SKM-1 (cell line): ENCODE measurements around the gene NPAS2.

ENCODE experiments used
- DNase-seq: peaks from one replicate; lab custom pipeline; 2025; ENCODE audit not compliant: unreplicated experiment; lab: John Stamatoyannopoulos, UW

Gene NPAS2

DNA sequence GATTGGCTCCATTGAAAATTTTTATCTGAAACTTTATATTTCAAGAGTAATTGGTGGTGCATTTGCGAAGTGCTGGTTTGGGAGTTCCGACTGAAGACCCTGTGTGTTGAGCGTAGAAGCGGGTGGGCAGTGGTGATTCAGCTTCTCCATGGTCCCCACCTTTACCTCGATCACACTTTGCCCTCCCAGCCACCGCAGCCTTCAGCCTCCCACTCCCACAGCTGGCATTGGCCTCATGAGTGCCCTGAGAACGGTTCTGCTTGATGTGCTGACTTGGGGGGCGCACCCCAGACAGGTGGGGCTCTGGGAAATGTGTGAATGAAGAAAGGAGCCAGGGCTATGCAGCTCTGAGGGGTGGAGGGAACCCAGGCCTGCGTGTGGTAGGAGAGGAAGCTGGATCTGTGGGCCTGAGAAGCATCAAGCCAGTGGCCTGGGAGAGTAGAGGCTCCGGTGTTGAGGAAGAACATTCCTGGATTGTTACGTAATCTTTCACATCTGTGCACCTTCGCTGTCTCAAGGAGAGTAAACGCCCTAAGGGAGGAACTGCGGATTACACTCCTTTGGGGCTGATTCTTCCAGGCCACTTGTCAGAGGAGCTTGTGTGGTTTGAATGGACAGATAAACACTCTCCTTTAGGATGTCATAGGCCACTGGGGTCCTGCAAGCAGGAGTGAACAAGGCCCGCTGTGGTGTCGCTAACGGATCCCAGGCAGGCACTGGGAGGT lies 83.8 kb downstream of the NPAS2 start:
- no peak for DNase-seq

DNA sequence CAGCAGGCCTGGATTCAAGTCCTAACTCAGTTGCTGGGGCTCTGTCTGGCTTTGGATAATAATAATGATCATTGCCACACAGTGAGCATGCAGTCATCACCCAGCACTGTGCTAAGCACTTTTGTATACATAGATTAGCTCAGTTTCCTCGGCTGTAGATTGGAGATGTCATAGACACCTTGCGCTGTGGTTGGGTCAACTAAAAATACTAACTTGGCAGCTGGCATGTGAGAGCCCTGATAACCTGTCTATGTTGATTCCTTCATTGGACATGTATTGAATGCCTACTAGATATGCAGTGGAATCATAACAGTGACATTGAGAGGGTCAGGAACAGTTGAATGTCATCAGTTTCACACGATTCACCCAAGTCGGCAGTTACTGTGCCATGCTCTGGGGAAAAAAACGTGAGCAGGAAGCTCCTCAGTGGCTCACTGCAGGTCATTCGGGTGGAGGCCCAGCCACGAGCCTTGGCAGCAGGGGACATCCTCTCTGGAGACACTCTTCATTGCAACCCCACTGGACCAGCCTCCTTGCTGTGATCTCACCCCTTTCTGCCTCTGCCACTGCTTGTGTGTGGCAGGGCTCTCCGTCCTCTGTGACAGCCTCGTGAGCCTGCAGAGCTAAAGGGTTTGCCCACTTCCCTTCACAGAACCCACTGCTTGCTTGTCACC lies 85.3 kb downstream of the NPAS2 start:
- DNase-seq = no peak

DNA sequence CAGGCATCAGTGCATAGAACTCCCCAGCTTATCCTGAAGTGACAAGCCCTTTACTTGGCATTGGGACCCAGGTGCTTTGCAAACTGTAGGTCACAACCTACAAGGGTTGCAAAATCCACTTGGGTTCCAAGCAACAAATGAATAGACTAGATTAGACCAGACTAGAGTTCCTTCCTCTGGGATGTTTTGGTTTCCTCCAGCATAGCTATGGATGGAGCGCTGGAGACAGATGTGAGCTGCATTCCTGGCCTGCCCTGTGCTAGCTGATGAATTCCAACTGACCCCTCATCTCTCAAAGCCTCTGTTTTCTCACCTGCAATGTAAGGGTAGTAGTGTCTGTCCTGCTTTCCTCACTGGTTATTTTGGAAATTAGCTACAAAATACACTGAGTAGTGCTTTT lies 86.2 kb downstream of the NPAS2 start:
- DNase-seq = no peak

DNA sequence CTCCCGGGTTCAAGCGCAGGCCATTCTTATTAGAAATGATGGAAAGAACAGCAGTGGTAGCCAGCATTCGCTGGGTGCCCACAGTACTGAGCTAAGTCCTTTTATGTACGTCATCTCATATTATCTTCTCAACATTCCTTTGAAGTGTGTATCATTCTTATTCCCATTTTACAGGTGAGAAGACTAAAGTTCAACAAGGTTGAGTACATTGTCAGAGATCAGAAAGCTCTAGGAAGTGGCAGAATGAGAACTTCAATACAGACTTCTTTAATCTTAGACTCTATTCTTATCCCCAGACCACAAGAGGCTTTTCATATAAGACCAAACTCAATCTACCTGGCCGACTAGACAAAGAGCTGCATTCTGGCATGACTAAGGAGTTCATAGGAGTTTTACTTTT lies 86.7 kb downstream of the NPAS2 start:
- no peak for DNase-seq

DNA sequence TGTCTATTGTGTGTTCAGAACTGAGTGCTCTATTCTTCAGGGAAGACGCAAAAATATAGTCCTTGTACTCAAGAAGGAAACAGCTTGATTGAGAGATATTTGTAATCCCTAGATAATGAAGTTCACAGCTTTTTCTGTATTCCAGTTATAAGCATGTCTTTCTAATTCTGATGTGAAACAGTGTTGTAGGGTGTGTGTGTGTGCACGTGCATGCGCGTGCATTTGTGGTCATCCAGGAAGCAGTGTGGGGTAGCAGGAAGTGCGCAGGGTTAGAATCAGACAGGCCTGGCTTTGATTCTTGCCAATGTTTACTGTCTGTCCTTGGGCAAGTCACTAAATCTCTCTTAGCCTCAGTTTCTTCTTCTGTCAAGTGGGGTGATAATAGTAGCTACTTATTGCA lies 87.9 kb downstream of the NPAS2 start:
- no peak for DNase-seq

DNA sequence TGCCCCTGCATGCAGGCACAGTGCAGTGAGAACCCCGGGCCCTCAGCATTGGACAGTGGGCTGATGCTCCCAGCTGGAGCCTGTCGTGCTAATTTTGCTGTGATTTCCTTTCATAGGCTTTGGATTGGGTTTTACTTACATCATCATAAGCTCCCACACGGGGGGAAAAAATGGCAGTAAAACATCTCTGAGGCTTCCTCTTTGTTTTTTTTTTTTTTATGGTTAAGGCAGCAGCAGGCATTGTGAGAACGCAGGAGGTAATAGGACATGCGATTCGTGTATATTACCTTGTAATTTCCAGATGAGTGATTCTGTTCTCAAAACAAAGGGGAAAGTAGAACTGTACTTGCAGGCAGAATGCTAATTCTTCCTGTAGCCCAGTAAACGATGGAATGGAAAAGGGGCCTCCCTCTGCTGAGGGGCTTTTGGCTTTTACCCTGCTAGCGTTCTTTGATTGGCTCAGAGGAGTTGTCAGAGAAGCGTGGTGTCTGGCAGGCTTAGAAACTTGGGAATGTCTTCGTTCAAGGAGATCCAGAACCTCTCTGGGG lies 89.7 kb downstream of the NPAS2 start:
- no peak for DNase-seq

DNA sequence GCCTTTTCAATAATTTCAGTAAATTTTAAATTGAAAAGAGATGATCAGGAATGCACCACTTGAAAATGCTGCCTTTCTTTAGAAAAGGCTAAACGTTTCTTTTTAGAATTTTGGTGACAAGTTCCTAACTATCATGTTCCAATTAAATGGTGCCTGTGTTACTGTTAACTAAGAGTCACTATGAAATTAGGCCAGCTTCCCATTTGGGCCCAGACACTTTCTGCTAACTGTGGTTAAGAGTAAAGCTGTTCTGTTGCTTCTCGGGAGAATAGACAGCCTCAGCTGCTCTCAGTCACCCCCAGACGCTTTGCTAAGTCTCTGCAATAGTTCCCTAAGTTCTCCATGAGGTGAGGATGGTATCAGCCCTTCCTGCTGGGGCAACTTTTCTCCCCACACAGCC lies 90.2 kb downstream of the NPAS2 start:
- DNase-seq = no peak

DNA sequence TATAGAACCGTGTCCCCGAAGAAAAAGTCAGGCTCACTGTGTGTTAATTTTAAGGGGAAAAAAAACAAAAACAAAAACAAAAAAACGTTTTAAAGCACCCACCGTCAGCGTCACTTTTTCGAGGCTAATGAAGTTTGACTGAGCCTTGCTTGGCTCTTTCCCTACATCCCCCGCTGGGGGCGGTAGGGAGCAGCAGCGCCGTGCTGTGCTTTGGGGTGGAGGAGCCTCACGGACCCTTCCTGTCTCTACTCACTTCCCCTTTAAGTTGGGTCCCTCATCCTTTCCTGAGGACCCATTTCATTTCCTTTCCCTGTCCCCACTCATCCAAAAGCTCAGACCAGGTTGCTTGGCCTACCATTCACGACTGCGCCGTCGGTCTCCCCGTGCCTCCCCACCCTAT lies 99.4 kb downstream of the NPAS2 start:
- no peak for DNase-seq

DNA sequence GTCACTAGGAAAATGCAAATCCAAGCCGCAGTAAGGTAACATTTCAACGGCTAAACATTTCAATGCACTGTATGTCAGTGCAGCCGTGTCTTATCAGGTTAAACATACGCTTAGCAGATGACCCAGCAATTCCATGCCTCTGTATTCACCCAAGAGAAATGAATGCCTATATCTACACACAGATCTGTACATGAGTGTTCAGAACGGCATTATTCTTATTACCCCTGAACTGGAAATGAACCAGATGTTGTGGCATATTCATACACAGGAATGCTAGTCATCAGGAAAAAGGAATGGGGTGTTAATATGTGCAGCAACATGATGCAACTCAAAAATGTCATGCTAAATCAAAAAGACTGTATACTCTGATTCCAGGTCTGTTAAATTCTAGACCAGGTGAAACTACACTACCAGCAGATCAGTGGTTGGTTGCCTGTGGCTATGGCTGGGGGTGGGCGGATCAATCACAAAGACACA lies 101.8 kb downstream of the NPAS2 start:
- no peak for DNase-seq

DNA sequence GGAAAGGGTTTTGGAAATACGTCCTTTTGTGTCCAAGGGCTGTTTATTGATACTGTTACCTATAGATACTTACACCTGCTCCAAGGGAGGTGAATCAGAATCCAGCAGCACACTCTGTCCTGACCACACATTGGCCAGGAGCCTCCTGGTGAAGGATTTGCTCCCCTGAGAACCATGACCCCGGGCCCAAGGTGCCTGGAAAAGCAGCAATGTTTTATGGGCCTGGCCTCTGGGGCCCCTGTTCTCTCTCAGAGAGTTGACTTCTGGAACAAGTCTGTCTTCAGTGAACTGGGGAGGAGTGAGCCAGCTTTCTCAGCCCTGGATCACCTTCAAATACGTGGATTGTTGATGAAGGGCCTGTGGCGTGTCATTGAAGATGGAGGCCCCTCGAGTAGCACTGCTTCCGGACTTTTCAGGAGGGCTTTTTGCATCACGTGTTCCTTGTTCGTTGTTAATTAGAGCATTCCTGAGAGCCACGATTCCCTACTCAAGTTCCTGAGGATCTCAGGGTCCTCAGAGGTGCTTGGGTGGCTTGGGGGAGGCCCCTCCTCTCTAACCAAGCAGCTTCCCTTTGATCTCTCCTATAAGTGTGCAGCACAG lies 103.6 kb downstream of the NPAS2 start:
- DNase-seq = no peak

DNA sequence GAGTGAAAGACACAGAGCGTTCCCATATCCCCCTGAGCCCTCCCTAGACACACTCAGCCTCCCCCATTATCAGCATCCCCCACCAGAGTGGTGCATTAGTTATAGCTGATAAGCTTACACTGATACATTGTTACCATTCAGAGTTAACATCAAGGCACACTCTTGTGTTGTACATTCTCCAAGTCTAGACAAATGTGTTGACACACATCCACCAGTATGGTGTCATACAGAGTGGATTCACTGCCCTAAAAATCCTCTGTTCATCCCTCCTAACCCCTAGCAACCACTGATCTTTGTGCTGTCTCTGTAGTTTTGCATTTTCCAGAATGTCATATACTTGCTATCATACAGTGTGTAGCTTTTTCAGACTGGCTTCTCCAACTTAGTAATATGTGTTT lies 104.2 kb downstream of the NPAS2 start:
- no peak for DNase-seq

DNA sequence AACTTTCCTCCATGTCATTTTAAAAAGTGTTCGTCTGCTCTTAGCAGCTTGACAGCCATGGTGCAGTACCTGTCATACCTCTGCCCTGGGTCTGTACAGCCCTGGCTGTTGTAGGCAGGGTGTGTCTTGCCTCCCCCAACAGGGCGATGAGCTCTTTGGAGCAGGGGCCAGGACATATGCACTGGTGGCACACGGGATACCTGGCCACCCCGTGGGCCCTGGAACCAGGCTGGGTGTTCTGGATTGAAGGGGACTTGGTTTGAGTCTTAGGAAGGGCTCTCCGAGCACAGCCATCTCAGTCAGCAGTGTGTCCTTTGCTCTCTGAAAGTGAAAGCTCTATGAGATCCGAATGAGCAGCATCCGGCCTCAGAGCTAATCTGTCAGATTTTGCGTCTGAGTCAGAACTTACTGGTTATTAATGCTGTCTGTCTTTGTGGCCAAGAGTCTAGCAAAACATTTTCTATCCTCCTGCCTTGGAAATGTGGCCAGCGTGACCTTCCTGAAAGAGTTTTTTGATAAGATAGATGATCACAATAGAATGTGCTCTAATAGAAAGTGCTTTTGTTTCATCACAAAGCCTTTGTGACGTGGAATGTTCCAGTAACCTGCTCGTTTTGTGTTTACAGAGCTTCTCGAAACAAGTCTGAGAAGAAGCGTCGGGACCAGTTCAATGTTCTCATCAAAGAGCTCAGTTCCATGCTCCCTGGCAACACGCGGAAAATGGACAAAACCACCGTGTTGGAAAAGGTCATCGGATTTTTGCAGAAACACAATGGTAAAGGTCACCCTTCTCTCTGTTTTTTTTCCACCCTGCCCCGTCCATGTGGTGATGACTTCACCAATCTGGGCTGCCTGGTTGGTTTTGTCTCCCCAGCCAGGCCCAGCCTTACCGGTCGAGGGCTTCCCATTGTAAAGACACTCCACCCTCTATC lies 104.8 kb downstream of the NPAS2 start:
- no peak for DNase-seq

DNA sequence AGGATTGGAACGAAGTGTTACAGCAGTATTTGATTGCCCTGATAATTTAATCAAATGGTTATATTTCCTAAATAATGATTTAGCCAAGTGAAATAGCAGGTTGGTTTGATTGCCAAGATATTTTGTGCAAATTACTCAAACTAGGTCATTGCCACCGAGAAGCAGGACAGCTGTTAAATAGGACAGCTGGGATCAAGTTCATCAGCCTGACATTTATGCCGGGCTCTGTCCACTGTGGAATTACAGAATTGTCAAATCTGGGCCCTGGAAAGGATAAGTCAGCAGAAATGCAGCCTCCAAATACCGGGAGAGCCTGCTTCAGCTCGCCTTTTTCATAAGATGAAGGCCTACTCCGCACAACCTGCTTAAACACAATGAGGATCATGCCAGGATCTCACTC lies 108.3 kb downstream of the NPAS2 start:
- DNase-seq = no peak

DNA sequence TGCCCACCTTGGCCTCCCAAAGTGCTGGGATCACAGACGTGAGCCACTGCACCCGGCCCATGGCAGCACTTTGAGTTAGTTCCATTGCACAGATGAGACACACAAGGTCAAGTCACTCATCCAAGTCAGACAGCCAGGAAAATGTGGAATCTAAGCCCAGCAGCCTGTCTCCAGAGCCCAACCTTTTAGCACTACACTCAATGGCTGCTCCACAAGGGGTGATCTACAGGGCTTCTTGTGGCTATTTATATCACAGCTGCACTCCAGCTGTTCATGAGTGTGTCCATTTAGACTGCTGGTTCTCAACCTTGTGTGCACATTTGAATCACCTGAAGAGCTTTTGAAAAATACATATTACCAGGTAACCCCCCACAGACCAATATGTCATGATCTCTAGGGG lies 109.2 kb downstream of the NPAS2 start:
- DNase-seq = no peak

DNA sequence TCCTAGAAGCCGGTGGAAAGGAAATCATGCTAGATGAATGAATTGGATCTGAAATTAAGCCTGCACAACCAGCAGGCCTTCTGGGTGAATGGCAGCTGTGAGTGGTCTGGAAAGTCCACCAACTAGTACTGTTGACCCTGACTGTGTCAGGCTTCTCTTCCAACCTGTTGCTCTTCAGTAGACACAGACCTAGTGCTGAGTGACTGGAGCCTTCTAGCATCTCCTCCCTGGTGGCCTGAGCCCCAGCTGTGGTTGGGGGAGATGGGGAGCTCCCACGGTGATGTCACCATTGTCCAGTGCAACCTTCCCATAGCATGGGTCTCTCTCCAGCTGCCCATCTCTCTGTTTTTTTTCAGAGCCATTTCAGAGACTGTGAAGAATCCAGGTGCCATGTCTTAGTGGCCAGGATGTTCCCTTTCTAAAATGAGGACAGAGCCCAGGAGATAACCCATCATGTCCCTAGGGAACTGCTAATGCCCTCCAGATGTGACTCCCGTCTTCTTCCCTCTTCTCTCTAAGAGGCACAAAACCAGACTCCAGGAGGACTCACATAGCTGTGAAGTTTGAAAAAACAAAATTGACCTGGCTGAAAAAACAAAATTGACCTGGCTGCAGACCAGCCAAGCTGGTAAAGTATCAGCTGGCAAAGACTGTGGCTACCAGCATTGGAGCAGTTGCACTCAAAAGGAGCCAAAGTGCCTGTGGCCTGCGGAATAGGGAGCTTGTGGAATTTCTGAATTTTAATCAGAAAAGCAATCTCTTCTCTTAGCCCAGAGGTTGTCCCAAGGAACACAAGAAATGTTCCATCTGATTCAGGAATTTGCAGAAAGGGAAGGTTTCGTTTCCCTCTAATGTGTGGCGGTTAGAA lies 114.8 kb downstream of the NPAS2 start:
- no peak for DNase-seq

DNA sequence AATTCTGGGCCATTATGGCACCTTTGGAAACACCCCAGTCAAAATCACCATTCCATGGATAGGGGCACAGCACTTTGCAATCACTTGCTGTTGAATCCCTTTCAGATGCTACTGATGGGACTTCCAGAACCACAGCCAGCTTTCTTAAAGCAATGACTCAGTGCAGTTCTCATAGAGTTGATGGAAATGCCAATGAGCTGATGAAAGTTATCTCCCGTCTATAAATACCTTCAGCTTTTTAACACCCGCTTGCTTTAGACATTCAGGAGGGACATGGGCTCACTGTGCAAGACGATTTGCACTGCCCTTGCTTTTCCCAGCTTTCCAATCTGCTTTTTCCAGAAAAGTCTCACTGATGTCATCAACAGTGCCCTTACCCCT lies 115.4 kb downstream of the NPAS2 start:
- no peak for DNase-seq

DNA sequence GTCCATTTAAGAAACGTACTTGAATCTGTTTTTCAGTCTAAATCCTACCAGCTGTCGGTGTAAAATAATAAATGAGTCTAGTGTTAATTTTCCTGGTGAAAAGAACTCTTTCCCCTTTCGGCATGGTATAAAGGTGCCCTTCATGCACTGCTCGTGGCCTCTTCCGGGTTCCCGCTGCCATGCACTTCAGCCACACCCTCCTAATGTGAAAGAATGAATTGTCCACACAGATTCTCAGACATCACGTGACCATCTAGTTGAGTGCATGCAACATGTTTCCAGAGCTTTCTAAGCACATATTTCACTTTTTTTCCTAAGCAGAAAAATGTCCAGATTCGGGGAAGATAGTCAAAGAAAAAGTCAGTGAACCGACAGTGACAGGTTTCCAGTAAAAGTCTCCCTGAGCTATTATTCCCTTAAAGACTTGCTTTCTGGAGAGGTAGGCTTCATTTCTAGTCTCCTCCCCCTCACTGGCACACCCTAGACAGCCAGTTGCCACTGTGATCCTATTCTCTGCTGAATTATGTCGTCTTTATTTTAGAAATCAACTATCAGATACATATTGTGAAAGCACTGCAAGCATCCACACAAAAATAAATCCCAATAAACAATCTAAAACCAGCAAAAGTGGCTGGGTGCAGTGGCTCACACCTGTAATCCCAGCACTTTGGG lies 116.3 kb downstream of the NPAS2 start:
- DNase-seq = no peak

DNA sequence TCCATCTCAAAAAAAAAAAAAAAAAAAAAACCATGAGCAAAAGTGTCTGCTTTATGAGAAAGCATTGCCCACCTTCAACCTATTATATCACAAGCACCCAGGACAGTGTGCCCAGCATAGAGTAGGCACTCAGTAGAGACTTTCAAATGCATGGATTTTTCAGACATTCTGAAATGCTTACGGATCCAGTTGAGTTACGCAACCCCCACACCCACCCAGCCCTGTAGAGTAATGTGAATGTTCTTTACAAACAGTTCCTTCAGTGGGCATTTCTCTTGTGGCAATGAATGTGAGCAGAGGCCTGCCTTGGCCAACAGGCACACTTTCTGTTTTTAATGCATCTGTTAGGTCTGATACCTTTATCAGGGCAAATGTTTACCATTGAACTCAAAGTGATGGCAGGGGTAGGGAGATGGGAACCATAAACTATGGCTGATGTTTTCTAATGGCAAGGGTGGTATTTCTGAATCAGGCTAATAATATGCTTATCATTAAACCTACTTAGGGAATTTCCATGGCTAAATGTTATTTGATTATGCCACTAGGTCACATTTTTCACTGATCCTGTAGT lies 117.1 kb downstream of the NPAS2 start:
- DNase-seq = no peak
